Kidney (tissue), 14 donors: ENCODE results near the gene KIAA0825. TPM values are rescaled to one million over a fixed set of nuclear protein-coding genes. Genes with fewer than 3 reads are reported as not detected.

Experiments used
- DNase-seq, 5 donors: peaks; one replicate each; pipeline ENCODE4 v3.0.0-alpha.2; 2013 to 2020
- FAIRE-seq: peaks from 2 replicates; lab custom pipeline; 2012; peaks lifted over from hg19 to GRCh38; lab: Jason Lieb, UNC
- H3K27ac ChIP-seq, 2 donors: one replicate each; pipeline ENCODE4 v1.7.0; 2013; ENCODE audit warnings: low read depth in 2 of 2, low read length in 2 of 2, inconsistent platforms in 1 of 2
- H3K27me3 ChIP-seq: one replicate; pipeline ENCODE4 v1.7.1; 2013; ENCODE audit warnings: low read length, inconsistent platforms; ENCODE audit not compliant: control insufficient read depth, insufficient read depth
- H3K36me3 ChIP-seq, 3 donors: one replicate each; pipeline versions ENCODE4 v1.7.0 to v1.7.1; 2013; ENCODE audit warnings: low read length in 3 of 3, control low read depth in 1 of 3, inconsistent platforms in 1 of 3; ENCODE audit not compliant: insufficient read depth in 3 of 3, control insufficient read depth in 2 of 3
- H3K4me1 ChIP-seq, 3 donors: one replicate each; pipeline versions ENCODE4 v1.7.0 to v1.7.1; 2013; ENCODE audit warnings: low read length in 3 of 3, inconsistent platforms in 1 of 3, low read depth in 1 of 3; ENCODE audit not compliant: control insufficient read depth in 2 of 3, insufficient read depth in 2 of 3
- H3K4me3 ChIP-seq, 3 donors: one replicate each; pipeline versions ENCODE4 v1.7.0 to v1.8.1; 2013; ENCODE audit warnings: low read length in 3 of 3, control low read depth in 1 of 3, inconsistent platforms in 1 of 3
- H3K9ac ChIP-seq, 3 donors: one replicate each; pipeline versions ENCODE4 v1.7.0 to v1.7.1; 2013; ENCODE audit warnings: low read length in 3 of 3, control low read depth in 1 of 3, inconsistent platforms in 1 of 3
- H3K9me3 ChIP-seq, 3 donors: one replicate each; pipeline versions ENCODE4 v1.7.0 to v1.7.1; 2013; ENCODE audit warnings: low read length in 3 of 3, control low read depth in 1 of 3, inconsistent platforms in 1 of 3; ENCODE audit not compliant: control insufficient read depth in 2 of 3, insufficient read depth in 1 of 3
- CTCF ChIP-seq: IDR thresholded peaks from 3 replicates; pipeline ENCODE4 v1.5.1; 2012; ENCODE audit warnings: mild to moderate bottlenecking, moderate library complexity, borderline replicate concordance; ENCODE audit not compliant: insufficient read depth; ENCODE audit errors: extremely low read depth
- intact Hi-C: fragments of 100-400 bp; cut with DNase I; formaldehyde crosslinking; loops from one replicate; pipeline ENCODE4 v1.11.1; 2022
- polyA plus RNA-seq: library from polyadenylated mRNA; stranded (reverse); fragments of 350-450 nt; fragmentation: Illumina TruSeq; extraction: RNeasy Lipid Tissue Mini Kit (QIAGEN cat#74804); gene quantifications from one replicate; pipeline ENCODE4 v1.2.3, GENCODE V29; 2014; ENCODE audit warnings: low read depth, low replicate concordance; ENCODE audit not compliant: insufficient read depth
- total RNA-seq: library from RNA; stranded (reverse); fragmentation: NEBNext Ultra II Directional; extraction: Animal tissue kit (Norgen Biotek cat#: 25700); gene quantifications from one replicate; pipeline ENCODE4 v1.2.1, GENCODE V29; 2021
- donor health status: control.
- donor health status: control.
- donor health status: control.
- donor health status: control.
- donor health status: control.
- donor health status: DM: yes; HTN: yes; CAD: no.
- donor health status: Normal renal cell carcinoma (clear cell type).

Gene KIAA0825
- total and polyA plus RNA-seq, 2 donors from 2014 or later = 0.80 to 5.4 TPM

- Histone ChIP-seq H3K36me3 (no peaks in the 10 kb centered on the region), H3K4me1 (no peaks in the 10 kb centered on the region), H3K9ac (no peak overlapping the region), H3K27me3 (no peaks in the 10 kb centered on the region), H3K27ac (no peak overlapping the region), H3K4me3 (no peak overlapping the region), H3K9me3 (no peaks in the 10 kb centered on the region)
- no peak for FAIRE-seq
- no peak for DNase-seq
- intact Hi-C loops = no loop called here
- no peak for TF ChIP-seq CTCF
These were observed 209.0 kb downstream of the KIAA0825 start for GRCh38 chr5:94409440-94409839.

GRCh38 chr5:94407023-94407422, 211.4 kb downstream of the KIAA0825 start:
- Histone ChIP-seq H3K27ac (no peak overlapping the region), H3K4me3 (no peak overlapping the region), H3K4me1 (no peaks in the 10 kb centered on the region), H3K9me3 (no peaks in the 10 kb centered on the region), H3K36me3 (no peaks in the 10 kb centered on the region), H3K9ac (no peak overlapping the region), H3K27me3 (no peaks in the 10 kb centered on the region)
- FAIRE-seq = no peak
- intact Hi-C loops = no loop called here
- no peak for TF ChIP-seq CTCF
- DNase-seq = no peak

GRCh38 chr5:94403483-94403882, 214.9 kb downstream of the KIAA0825 start:
- no peak for TF ChIP-seq CTCF
- FAIRE-seq (no peak), DNase-seq (no peak)
- intact Hi-C loops = no loop called here
- Histone ChIP-seq H3K9ac (no peak overlapping the region), H3K4me1 (no peaks in the 10 kb centered on the region), H3K9me3 (no peaks in the 10 kb centered on the region), H3K36me3 (no peaks in the 10 kb centered on the region), H3K4me3 (no peak overlapping the region), H3K27me3 (no peaks in the 10 kb centered on the region), H3K27ac (no peak overlapping the region)

- Histone ChIP-seq H3K4me3 (no peak overlapping the region), H3K27ac (no peak overlapping the region), H3K4me1 (no peaks in the 10 kb centered on the region), H3K9ac (no peak overlapping the region), H3K36me3 (no peaks in the 10 kb centered on the region), H3K9me3 (no peaks in the 10 kb centered on the region), H3K27me3 (no peaks in the 10 kb centered on the region)
- intact Hi-C loops = no loop called here
- FAIRE-seq (no peak), DNase-seq (no peak)
- TF ChIP-seq CTCF = no peak
These were observed 216.3 kb downstream of the KIAA0825 start for GRCh38 chr5:94402096-94402495.
